ENCODE results near the gene SLC4A8.

DNA sequence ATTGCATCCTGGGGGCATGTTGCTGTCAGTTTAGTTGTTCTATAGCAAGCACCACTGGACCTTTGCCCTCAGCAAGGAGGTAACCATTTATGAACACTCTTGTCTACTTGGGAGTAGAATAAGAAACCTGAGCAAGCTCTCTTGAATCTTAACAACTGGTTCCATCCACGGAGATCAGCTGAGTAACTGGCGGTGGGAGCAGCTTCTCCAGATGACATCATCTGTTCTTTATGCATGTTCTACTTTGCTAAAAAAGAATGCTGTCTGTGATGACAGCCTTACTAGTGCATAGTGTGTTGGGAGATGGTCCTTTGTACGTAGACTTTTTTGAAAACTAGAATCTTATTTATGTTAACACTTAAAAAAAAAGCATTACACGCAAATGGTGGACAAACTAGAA, 17.7 kb downstream of the SLC4A8 start:
- TF ChIP-seq, protein P1, sequence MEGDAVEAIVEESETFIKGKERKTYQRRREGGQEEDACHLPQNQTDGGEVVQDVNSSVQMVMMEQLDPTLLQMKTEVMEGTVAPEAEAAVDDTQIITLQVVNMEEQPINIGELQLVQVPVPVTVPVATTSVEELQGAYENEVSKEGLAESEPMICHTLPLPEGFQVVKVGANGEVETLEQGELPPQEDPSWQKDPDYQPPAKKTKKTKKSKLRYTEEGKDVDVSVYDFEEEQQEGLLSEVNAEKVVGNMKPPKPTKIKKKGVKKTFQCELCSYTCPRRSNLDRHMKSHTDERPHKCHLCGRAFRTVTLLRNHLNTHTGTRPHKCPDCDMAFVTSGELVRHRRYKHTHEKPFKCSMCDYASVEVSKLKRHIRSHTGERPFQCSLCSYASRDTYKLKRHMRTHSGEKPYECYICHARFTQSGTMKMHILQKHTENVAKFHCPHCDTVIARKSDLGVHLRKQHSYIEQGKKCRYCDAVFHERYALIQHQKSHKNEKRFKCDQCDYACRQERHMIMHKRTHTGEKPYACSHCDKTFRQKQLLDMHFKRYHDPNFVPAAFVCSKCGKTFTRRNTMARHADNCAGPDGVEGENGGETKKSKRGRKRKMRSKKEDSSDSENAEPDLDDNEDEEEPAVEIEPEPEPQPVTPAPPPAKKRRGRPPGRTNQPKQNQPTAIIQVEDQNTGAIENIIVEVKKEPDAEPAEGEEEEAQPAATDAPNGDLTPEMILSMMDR (IDR thresholded peaks at IDR 0.05; ENCODE audit: low read depth, low read length, poor library complexity, severe bottlenecking) = no peak
- no peak for TF ChIP-seq EZH2phosphoT487 (IDR thresholded peaks at IDR 0.05; ENCODE audit: borderline replicate concordance, low read length)

Data from DOHH2 (cell line).